Activated CD4-positive, alpha-beta T cell treated with anti-CD3 and anti-CD28 coated beads, Interleukin-2, amount 10 ng/mL, durations not matched to agents 24 days and 14 days (primary cell): Measurements from ENCODE around the gene PIMREG. TPM values are rescaled to one million over a fixed set of nuclear protein-coding genes. Genes with fewer than 3 reads are reported as not detected.

Source experiments
- DNase-seq: peaks from one replicate; pipeline ENCODE4 v3.0.0; 2022
- H3K27ac Mint-ChIP-seq: one replicate; pipeline ENCODE4 v1.8.0; 2022; ENCODE audit warnings: mild to moderate bottlenecking, mixed read lengths
- H3K27me3 Mint-ChIP-seq: one replicate; pipeline ENCODE4 v1.8.0; 2022; ENCODE audit warnings: mixed read lengths
- H3K36me3 Mint-ChIP-seq: one replicate; pipeline ENCODE4 v1.8.0; 2022; ENCODE audit warnings: low read depth, mild to moderate bottlenecking, mixed read lengths
- H3K4me1 Mint-ChIP-seq: one replicate; pipeline ENCODE4 v1.8.0; 2021; ENCODE audit warnings: mixed read lengths
- H3K4me3 Mint-ChIP-seq: one replicate; pipeline ENCODE4 v1.8.0; 2022; ENCODE audit warnings: mild to moderate bottlenecking, moderate library complexity, mixed read lengths
- H3K9me3 Mint-ChIP-seq: one replicate; pipeline ENCODE4 v1.8.0; 2021; ENCODE audit warnings: mixed read lengths
- intact Hi-C: fragments of 100-400 bp; cut with micrococcal nuclease; formaldehyde crosslinking; loops from one replicate; pipeline ENCODE4 v1.15.1; 2023
- total RNA-seq: library from RNA; stranded (reverse); gene quantifications from 2 replicates; pipeline ENCODE4 v1.2.3, GENCODE V29; 2022

Gene PIMREG
- total RNA-seq, 1 donor from 2014 or later: 4.6 TPM

DNA sequence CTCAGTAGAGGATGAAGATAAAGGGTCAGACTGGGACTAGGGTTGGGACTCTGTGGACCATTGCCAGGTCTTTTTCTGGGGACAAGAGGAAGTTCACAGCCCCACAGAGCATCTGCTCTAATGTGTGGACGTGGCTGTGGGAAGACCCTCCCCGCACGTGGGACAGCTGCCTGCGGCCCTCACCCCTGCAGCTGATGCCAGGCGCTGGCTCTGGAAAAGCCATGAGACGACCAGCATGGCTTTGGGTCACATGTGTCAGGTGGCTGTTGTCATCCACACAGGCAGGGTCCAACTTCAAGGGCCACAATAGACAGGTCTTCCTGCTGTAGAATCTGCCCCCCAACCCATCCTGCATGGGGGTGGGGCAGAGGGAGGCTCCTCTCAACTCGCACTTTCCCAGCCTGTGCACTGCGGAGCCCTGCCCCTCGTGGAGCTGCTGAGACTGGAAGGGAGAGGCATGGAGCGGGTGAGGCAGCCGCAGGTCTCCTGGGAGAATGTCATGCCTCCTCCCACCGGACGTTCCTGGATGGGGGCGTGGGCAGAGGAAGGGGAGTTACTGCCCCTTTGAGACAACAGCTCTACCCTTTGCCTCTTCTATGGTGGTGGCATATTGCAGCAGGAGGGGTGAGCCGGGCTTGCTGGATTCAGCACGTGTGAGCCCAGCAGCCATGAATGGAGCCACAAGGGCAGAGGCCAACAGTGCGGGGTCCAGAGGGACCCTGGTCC is 53.4 kb downstream of the PIMREG start:
- intact Hi-C loops: no loop called here
- Mint-ChIP-seq H3K36me3 (no peaks in the 10 kb centered on the region), H3K27ac (no peak overlapping the region), H3K4me1 (peaks cover 15% of the 10 kb centered on the region), H3K4me3 (no peak overlapping the region), H3K27me3 (peaks cover 5% of the 10 kb centered on the region), H3K9me3 (no peaks in the 10 kb centered on the region)
- DNase-seq: no peak

DNA sequence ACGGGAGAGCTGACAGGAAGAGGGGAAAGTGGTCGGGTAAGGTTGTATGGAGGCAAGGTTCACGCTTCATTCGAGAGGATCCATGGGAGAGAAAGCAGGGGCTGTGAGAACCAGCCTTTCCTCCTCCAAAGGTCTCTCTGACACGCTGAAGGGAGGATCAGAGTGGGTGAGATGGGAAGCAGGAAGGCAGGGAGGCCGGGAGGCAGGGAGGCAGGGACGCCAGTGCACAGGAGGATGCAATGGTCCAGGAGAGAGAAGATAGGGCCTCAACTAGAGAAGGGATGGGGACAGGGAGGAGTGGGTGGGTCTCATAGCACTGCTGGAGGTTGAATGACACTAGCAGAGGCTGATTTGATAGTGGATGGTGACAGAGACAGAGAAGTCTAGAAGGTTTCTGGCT is 54.1 kb downstream of the PIMREG start:
- H3K27ac Mint-ChIP-seq: no peak overlapping the region
- H3K36me3 Mint-ChIP-seq: no peaks in the 10 kb centered on the region
- intact Hi-C loops: no loop called here
- H3K4me3 Mint-ChIP-seq: no peak overlapping the region
- peaks cover 4% of the 10 kb centered on the region for H3K27me3 Mint-ChIP-seq
- H3K4me1 Mint-ChIP-seq: peaks cover 15% of the 10 kb centered on the region
- DNase-seq: no peak
- H3K9me3 Mint-ChIP-seq: no peaks in the 10 kb centered on the region

DNA sequence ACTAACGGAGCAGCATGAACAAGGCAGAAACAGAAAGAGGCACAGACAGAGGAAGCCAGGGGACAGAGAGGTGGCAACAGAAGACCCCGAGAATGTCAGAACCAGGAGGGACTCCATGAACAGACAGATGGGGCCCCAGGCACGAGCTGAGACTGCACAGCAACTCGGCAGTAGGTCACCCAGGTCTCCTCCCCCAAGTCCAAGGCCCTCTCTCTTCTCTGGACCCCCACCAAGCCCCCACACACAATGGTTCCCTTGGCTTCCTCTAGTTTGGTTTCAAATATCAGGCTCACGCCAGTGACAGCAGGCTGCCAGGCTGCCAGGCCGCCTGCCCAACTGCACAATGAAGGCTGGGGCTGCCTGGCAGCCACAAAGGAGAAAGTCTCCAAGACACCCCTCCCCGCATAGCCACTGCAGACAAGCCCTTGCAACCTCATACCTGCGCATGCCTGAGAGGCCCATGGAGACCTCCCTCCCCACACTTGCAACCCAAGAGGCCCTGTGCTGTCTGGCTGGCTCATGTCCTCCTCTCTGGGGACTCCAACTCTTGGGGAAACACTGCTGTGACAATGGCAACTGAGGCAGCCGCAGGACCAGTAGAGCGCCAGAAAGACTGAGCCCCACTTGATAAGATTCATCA is 54.8 kb downstream of the PIMREG start:
- intact Hi-C loops: no loop called here
- H3K4me1 Mint-ChIP-seq: peaks cover 15% of the 10 kb centered on the region
- no peak for DNase-seq
- peaks cover 6% of the 10 kb centered on the region for H3K27me3 Mint-ChIP-seq
- no peaks in the 10 kb centered on the region for H3K36me3 Mint-ChIP-seq
- no peaks in the 10 kb centered on the region for H3K9me3 Mint-ChIP-seq
- no peak overlapping the region for H3K4me3 Mint-ChIP-seq
- no peak overlapping the region for H3K27ac Mint-ChIP-seq

Other genes with a start within 250 kb of the PIMREG start
- gene AIPL1, start 9.3 kb upstream of the PIMREG start, total RNA-seq: not detected in 2 replicates
- gene PITPNM3, start 112.1 kb downstream of the PIMREG start, total RNA-seq: 0.66 and 0.77 TPM in 2 replicates
- 20.9 and 23.9 TPM in 2 replicates for gene KIAA0753, start 196.3 kb downstream of the PIMREG start, total RNA-seq
- 92.7 and 102 TPM in 2 replicates for gene TXNDC17, start 196.6 kb downstream of the PIMREG start, total RNA-seq
- 24.3 and 25.7 TPM in 2 replicates for gene MED31, start 207.2 kb downstream of the PIMREG start, total RNA-seq
- 1.8 and 1.9 TPM in 2 replicates for gene C17orf100, start 207.3 kb downstream of the PIMREG start, total RNA-seq